AG09319 (cell line): ENCODE data around the gene L3MBTL4.
"Not testable (repeated sequence)": the region's sequence is repeated elsewhere in the genome, so short reads cannot be mapped to it uniquely, and the experiment has no call there.

ENCODE experiments used
- DNase-seq: peaks from one replicate; pipeline ENCODE4 v3.0.0-alpha.2; 2010; ENCODE audit warnings: low read depth; ENCODE audit errors: extremely low read depth
- CTCF ChIP-seq: IDR thresholded peaks from 2 replicates; pipeline ENCODE4 v1.5.1; 2011; ENCODE audit warnings: low read depth, mild to moderate bottlenecking, inconsistent platforms, low read length, moderate library complexity

L3MBTL4 gene

GRCh38 chr18:6158958-6159357, 255.8 kb downstream of the L3MBTL4 start:
- DNase-seq: no peak

GRCh38 chr18:6156446-6156845, 258.3 kb downstream of the L3MBTL4 start:
- DNase-seq: no peak
- TF ChIP-seq CTCF: no peak

More at GRCh38 chr18:6158958-6159357, 255.8 kb downstream of the L3MBTL4 start:
- TF ChIP-seq CTCF: no peak

- TF ChIP-seq CTCF: no peak
- no peak for DNase-seq
These were observed 259.0 kb downstream of the L3MBTL4 start for GRCh38 chr18:6155707-6156106.

- no peak for TF ChIP-seq CTCF
- no peak for DNase-seq
These were observed 264.3 kb downstream of the L3MBTL4 start for GRCh38 chr18:6150430-6150829.

- DNase-seq: no peak
- TF ChIP-seq CTCF: no peak
These were observed 268.4 kb downstream of the L3MBTL4 start for GRCh38 chr18:6146307-6146661.

GRCh38 chr18:6145645-6146306, 268.9 kb downstream of the L3MBTL4 start:
- DNase-seq: no peak
- TF ChIP-seq CTCF: no peak

GRCh38 chr18:6139007-6139406, 275.7 kb downstream of the L3MBTL4 start:
- no peak for DNase-seq
- TF ChIP-seq CTCF: no peak

GRCh38 chr18:6135901-6136300, 278.8 kb downstream of the L3MBTL4 start:
- not testable (repeated sequence) for DNase-seq

GRCh38 chr18:6135029-6135428, 279.7 kb downstream of the L3MBTL4 start:
- not testable (repeated sequence) for DNase-seq
